ENCODE results near the gene OGDHL.

- TF ChIP-seq HDGF (IDR thresholded peaks at IDR 0.05; ENCODE audit: borderline replicate concordance) (no peak), ZNF384 (IDR thresholded peaks at IDR 0.05) (no peak)
Measured at GRCh38 chr10:49759787-49760551, 2.2 kb downstream of the OGDHL start.

All from HEK293T (cell line).